NT2/D1 (cell line): Measurements from ENCODE around the gene KRTAP10-4.

Experiments used
- YY1 ChIP-seq: IDR thresholded peaks from 2 replicates; pipeline ENCODE4 v1.6.1; 2011; ENCODE audit not compliant: insufficient read length, insufficient read depth
- ZNF274 ChIP-seq: IDR thresholded peaks from 2 replicates; pipeline ENCODE4 v1.6.1; 2011; ENCODE audit warnings: mild to moderate bottlenecking, low read depth, low read length

GRCh38 chr21:44617071-44617501 lies 43.6 kb downstream of the KRTAP10-4 start:
- TF ChIP-seq YY1 = no peak
- no peak for TF ChIP-seq ZNF274
